GM19351 (cell line): ENCODE data around the gene RNASE4.

Experiments used
- ATAC-seq: cut with Tn5 transposase; IDR thresholded peaks from one replicate; pipeline ENCODE4 v1.9.1; 2021; ENCODE audit warnings: mild to moderate bottlenecking, moderate library complexity; ENCODE audit not compliant: unreplicated experiment

RNASE4 gene

DNA sequence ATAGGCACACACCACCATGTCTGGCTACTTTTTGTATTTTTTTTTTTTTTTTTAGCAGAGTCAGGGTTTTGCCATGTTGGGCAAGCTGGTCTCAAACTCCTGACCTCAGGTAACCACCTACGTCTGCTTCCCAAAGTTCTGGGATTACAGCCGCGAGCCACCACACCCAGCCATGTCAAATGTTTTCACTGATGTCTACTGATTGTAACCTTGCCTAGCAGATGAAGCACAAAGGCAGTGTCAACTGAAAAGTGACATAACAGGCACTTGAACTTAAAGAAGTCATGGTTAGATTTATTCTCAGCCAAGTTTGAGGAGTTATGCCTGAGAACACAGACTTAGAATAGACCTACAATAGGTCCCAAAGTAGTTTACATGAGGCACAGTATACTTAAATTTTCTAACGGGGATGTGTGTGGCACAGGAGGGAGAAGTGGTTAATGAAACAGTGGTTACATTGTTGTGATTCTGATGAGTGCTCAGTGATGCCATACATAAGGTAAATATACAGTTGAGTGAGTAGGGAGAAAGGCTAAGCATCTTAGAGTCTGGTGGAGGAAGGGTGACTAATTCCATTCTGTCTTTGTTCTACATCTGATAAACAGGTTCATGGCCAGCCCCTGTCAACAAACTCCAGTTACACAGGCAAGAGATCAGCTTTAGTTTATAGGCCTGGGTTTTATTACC is 12.6 kb upstream of the RNASE4 start:
- ATAC-seq, result no peak

DNA sequence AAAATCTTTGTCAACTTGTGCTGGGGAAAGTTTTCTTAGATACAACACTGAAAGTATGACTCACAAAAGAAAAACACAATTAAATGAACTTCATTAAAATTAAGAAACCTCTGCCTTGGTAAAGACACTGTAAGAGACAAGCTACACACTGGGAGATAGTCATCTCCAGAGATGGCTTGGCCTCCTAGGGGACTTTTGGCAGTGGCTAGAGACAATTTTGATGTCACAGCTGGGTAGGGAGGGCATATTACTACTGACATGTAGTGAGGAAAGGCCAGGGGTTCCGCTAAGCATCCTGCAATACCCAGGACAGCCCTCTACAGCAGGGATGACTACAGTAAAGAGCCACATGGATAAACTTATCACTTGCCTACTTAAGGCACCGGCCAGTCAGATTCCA is 8.7 kb upstream of the RNASE4 start:
- peak; percentile 66 for ATAC-seq

- no peak for ATAC-seq
Observed at GRCh38 chr14:20676072-20676471, 8.3 kb upstream of the RNASE4 start.

GRCh38 chr14:20679907-20680306 is 4.5 kb upstream of the RNASE4 start:
- ATAC-seq, result no peak

GRCh38 chr14:20680363-20680762 is 4.0 kb upstream of the RNASE4 start:
- no peak for ATAC-seq

DNA sequence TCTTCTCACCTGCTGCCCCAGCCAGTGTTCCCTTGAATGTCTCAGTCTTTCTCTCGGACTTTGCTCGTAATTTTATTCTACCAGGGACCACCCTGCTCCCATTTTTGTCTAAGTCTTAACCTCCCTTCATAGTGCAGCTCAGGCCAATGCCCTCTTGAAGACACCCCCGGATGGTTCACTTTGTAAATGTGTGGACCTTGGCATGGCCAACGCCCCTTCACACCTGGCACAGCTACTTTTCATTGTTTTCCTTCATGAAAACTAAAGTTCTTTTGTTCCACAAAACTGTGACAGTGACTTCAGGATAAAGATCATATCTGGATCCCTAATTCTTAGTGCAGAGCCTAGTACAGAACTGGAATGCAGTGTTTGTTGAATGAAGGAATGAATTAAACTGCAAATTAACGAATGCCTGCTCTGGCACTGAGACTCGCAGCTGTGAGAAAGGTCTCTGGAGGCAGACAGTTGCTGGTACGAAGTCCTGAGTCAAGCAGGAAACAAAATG is 3.5 kb upstream of the RNASE4 start:
- ATAC-seq, result peak; percentile 27

GRCh38 chr14:20681348-20682126 is 2.8 kb upstream of the RNASE4 start:
- ATAC-seq, result no peak

DNA sequence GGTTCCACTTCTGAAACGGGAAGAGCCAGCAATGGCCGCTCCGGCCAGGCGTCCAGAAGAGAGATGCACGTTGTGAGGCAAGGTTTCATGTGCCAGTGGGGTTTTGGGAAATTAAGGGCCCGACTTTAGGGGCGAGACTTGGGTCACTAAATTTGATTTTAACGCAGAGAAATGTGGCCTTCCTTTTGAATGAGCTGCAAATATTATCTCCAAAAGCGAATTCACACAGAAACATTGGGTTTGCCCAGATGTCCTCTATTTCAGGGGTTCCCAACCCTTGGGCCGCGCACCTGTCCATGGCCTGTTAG is 2.3 kb upstream of the RNASE4 start:
- ATAC-seq, result no peak

DNA sequence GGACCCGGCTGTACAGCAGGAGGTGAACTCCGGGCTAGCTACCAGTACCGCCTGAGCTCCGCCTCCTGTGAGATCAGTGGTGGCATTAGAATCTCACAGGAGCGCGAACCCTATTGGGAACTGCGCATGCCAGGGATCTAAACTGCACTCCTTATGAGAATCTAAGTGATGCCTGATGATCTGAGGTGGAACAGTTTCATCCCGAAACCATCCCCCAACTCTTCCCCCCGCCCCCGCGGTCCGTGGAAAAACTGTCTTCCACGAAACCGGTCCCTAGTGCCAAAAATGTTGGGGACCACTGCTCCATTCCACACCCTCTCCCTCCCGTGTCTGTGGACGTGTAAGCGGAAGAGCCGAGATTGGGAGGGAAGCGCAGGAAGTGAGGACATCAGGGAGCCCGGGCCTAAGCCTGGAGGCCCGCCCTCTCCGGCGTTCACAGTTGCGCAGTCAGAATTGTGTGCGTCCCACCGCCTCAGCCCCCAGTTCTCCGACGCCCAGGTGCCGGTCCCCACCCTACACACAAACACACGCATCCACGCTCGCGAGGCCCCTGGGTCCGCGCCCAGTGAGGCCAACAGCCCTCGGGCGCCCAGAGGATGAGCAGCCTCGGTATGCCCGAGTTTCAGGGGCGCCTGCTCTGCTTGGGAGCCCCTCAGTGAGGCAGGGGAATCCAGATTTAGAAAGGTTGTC is 1.8 kb upstream of the RNASE4 start:
- ATAC-seq, result peak; percentile 47

- ATAC-seq, result peak; percentile 27
Observed at GRCh38 chr14:20683125-20683890, 1.1 kb upstream of the RNASE4 start.

- no peak for ATAC-seq
Observed at GRCh38 chr14:20684662-20685456, 499 bp downstream of the RNASE4 start.

- no peak for ATAC-seq
Observed at GRCh38 chr14:20686386-20687143, 2.2 kb downstream of the RNASE4 start.

GRCh38 chr14:20687362-20688166 is 3.2 kb downstream of the RNASE4 start:
- ATAC-seq, result no peak

DNA sequence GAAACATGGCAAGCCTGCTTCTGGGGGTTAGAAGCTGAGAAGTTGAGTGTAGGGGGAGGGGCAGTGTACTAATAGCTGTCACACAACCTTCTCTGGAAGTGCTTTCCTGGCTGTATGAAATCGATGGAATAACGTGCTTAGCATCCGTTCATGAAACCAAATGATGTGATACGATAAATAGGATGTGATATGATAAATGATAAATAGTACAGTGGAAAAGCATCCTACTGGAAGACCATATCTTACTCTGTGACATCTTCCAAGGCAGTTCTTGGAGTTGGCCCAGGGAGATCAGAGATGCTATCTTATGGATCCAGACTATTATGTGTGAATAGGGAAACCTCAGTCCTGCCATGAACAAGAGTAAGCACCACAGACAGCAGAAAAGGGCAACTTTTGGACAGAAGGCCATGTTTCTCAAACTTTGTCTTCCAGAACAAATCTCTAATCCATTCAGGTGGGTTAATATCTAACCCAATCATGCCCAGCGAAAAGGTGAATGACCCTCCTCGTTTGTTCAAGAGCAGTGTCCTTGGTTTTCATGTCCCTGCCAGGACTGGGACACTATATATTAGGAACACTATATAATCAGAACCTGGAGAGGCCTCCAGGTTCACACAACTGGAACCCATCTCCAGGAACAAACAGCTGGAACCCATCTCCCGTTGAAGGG is 3.9 kb downstream of the RNASE4 start, which contains the start of gene ANG:
ANG (plus strand) TSS at position 598 of the 673 bp plus-strand sequence. CDS start 4,801 bp downstream, outside the sequence.
- no peak for ATAC-seq

- ATAC-seq, result no peak
Observed at GRCh38 chr14:20690848-20691640, 6.7 kb downstream of the RNASE4 start.

GRCh38 chr14:20692116-20692751 is 7.9 kb downstream of the RNASE4 start:
- ATAC-seq, result no peak

- no peak for ATAC-seq
Observed at GRCh38 chr14:20696764-20697163, 12.4 kb downstream of the RNASE4 start.
